GM18870 (cell line): ENCODE measurements around the gene NFATC1.

Source experiments
- ATAC-seq: cut with Tn5 transposase; IDR thresholded peaks from one replicate; pipeline ENCODE4 v1.9.1; 2021; ENCODE audit warnings: moderate library complexity; ENCODE audit not compliant: unreplicated experiment

NFATC1 gene

DNA sequence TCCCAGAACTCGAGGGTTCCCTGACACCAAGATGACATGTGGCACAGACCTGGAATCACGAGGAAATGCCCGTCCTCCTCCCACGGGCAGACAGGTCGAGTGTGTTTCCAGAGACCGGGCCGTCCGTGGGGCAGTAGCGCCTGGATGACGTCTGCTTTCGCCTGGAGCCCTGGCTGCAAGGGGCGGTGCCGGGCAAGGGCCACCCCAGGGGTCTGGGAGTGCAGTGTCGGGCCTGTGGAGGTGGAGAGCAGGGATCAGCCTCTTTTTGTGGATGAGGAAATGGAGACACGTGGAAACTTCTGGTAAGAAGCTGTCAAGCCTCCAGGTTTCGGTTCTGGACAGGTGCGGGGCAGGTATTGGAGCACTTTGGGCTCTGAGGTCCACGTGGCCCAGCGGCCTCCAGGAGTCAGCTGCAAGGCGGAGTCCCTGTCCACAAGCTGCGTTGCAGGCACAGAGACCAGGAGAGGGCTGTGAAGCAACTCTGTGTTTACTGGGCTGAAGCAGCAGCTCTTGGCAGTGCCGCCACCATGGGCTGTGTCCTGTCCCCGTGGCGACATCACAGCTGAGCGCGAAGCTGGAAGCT lies 25.6 kb downstream of the NFATC1 start:
- no peak for ATAC-seq

- ATAC-seq, result peak; percentile 90
These were observed 26.5 kb downstream of the NFATC1 start for GRCh38 chr18:79422022-79422782.

GRCh38 chr18:79422783-79423165 lies 27.0 kb downstream of the NFATC1 start:
- no peak for ATAC-seq

GRCh38 chr18:79423211-79424007 lies 27.7 kb downstream of the NFATC1 start:
- no peak for ATAC-seq

- ATAC-seq, result no peak
These were observed 28.4 kb downstream of the NFATC1 start for GRCh38 chr18:79424008-79424565.

GRCh38 chr18:79424880-79425568 lies 29.3 kb downstream of the NFATC1 start:
- no peak for ATAC-seq

DNA sequence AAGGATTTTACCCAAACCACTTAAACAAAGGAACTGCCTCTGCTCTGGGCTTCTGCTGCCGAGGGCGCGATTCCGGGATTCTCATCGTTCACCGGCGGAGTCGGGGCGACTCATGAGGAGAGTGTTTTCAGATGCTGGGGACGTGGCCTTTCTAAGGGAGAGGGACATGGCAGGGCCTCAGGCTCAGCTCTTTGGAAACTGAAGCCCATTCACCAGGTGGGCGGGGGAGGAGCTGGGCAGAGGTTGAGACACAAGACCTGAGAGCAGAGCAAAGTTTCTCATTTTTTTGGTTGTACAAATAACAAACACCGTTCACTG lies 29.8 kb downstream of the NFATC1 start:
- no peak for ATAC-seq

DNA sequence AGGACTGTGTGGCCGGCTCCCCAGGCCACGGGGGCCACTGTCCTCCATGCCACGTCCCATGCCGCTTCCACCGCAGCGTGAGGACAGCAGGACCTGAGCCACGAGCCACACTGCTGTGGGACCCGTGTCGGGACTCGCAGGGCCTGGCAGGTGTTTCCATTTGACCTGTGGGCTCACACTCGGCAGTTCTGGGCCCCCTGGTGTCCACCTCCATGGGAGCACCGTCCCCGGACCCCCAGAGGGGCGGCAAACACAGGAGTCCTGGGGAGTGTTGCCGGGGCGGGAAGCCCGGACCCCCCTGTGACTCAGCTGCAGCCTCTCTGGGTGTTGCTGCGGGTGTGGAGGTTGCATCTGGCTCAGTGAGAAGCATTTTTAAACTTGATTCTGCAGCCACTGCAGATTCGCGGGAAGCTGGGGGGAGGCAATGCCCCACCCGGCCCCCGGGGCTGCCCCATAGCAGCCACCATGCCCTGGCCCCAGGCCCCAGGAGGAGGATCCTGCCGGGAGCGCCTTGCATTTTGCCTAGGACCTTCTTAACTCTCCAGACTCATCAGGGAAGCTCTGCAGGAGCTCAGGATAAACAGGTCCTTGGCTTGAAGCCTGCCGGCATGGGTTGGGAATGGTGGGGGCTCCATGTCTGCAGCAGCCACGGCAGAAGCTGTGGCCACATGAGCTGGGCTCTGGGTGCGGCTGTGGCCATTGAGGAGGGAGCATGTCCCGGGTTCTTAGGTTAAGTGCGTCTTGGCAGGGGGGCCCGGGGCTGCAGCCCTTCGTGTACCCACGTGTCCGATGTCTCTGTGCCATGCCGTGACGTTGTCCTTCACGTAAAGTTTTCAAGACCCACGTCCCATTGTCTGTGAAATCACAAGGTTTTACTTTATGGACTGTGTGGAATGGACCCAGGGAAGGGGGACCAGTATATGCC lies 30.9 kb downstream of the NFATC1 start:
- no peak for ATAC-seq

DNA sequence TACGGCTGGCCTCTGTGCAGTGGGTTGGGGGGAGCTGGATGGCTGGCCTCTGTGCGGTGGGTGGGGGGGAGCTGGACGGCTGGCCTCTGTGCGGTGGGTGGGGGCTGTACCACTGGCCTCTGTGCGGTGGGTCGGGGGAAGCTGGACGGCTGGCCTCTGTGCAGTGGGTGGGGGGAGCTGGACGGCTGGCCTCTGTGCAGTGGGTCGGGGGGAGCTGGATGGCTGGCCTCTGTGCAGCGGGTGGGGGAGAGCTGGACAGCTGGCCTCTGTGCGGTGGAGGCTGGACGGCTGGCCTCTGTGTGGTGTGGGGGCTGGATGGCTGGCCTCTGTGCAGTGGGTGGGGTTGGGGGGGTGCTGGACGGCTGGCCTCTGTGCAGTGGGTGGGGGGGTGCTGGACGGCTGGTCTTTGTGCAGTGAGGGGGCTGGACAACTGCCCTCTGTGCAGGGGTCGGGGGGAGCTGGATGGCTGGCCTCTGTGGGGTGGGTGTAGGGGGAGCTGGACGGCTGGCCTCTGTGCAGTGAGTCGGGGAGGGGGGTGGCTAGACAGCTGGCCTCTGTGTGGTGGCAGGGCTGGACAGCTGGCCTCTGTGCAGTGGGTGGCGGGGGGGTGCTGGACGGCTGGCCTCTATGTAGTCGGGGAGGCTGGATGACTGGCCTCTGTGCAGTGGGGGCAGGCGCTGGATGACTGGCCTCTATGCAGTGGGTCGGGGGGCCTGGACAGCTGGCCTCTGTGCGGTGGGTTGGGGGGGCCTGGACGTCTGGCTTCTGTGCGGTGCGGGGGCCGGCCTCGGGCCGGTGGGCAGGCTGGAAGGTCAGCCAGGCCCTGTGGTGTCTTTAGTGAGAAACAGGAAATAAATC lies 31.9 kb downstream of the NFATC1 start:
- no peak for ATAC-seq

DNA sequence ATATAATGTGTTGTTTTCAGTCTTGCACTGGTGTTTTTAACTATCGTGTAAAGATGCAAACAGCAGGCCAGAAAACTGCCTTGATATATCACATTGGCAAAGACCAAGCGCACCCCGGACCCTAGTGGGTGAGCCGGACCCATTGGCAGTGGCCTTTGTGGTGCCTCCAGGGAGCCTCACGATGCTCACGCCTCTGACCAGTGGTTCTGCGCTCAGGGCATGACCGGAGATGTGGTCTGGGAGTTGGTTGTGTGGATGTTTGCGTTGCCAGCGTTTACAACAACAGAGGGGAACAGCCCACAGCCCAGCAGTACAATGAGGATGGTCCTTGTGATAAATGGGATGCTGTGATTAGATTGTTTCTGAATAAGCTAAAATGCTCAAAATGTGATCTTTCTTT lies 32.6 kb downstream of the NFATC1 start:
- no peak for ATAC-seq

GRCh38 chr18:79429381-79429780 lies 33.7 kb downstream of the NFATC1 start:
- no peak for ATAC-seq

- ATAC-seq, result no peak
These were observed 34.1 kb downstream of the NFATC1 start for GRCh38 chr18:79429785-79430281.

DNA sequence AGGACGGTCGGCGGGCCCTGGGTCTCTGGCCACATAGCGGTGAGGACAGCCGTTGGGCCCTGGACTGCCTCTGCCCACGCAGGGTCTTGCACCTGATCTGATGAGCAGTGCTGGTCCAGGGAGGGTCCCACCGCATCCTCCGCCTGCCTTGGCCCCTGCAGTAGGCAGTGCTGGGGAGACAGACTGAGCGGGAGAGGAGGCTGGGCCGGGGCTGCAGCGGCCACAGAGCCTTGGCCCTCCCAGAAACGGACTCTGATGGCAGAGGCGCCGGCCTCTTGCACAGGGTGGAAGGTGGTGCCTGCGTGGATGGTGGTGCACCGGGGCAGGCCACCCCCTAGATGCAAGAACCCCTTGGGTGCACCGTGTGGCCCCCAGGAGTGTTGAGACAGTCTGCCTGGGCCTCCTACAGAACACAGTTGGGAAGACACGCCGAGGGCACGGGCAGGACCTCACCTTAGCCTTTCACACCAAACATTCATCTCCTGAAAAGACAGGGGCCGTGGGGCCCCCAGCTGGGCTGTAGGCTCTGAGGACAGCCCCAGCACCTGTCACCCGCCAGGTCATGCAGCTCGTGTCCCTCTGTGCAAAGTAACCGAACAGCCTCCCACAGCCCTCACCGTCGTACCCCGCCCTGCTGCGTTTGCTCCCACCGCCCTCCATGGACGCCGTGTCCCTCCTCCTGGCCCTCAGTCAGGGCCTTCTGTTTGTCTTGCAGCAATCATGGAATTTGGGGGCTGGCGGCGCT lies 36.8 kb downstream of the NFATC1 start:
- ATAC-seq, result no peak

DNA sequence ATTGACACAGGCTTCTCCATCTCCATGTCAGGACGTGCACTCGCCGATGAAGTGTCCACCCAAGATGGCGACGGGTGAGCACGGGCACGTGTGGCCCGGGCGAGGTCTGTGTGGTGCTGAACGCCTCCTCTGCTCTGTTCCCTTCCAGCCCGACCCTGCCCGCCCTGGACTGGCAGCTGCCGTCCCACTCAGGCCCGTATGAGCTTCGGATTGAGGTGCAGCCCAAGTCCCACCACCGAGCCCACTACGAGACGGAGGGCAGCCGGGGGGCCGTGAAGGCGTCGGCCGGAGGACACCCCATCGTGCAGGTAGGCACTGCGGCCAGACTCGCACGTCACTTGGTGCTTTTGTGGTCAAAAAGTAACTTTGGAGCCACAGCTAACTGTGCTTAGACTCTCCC lies 37.7 kb downstream of the NFATC1 start:
- no peak for ATAC-seq

DNA sequence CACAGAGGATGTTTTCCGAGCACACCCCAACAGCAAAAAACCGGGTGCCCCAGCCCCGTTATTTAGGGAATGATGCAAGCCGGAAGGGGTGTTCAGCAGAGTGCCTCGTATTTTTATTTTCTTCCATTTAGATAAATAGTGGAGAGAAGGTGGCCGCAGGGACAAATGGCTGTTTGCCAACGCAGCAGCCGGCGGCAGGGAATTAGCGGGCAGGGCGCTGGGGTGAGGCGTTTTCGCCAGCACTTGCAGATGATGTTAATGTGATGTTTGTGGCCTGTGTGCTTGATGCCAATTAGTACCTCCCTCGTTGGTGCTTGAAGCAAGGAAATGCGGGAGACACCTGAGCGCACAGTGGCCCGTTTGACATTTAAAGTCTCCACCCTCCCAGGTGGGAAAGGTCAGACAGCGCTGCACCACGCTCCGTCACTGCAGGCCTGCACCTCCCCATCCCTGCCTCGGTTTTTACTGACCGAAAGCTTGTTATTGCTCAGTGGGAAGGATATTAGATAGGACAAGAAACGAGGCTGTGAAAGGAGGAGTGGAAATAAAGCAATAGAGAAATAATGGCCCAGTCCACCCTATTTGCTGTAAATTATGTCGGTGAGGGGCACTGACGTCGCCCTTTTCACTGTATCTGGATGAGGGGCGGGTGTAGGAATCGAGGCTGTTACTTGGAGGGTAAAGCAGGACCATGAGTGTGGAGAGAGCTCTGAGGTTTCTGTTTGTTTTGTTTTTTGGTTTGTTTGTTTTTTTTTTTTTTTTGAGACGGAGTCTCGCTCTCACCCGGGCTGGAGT lies 39.1 kb downstream of the NFATC1 start:
- no peak for ATAC-seq

GRCh38 chr18:79436556-79437275 lies 41.0 kb downstream of the NFATC1 start:
- no peak for ATAC-seq
